IPS-NIHi7 (cell line): Measurements from ENCODE around the gene NFIL3.
"Not testable (repeated sequence)": the region's sequence is repeated elsewhere in the genome, so short reads cannot be mapped to it uniquely, and the experiment has no call there.

Source experiments
- DNase-seq: peaks from one replicate; pipeline ENCODE4 v3.0.0; 2012; ENCODE audit warnings: mixed read lengths; ENCODE audit errors: extremely low spot score

NFIL3 gene

GRCh38 chr9:91395553-91396471 is 27.8 kb downstream of the NFIL3 start:
- no peak for DNase-seq

- no peak for DNase-seq
These were observed 28.5 kb downstream of the NFIL3 start for GRCh38 chr9:91395106-91395552.

- no peak for DNase-seq
These were observed 29.8 kb downstream of the NFIL3 start for GRCh38 chr9:91393826-91394225.

- no peak for DNase-seq
These were observed 31.2 kb downstream of the NFIL3 start for GRCh38 chr9:91392435-91392834.

- DNase-seq = no peak
These were observed 31.8 kb downstream of the NFIL3 start for GRCh38 chr9:91391818-91392217.

GRCh38 chr9:91391412-91391811 is 32.2 kb downstream of the NFIL3 start:
- DNase-seq = no peak

GRCh38 chr9:91389686-91390085 is 33.9 kb downstream of the NFIL3 start:
- DNase-seq = not testable (repeated sequence)

- no peak for DNase-seq
These were observed 36.9 kb downstream of the NFIL3 start for GRCh38 chr9:91386765-91387164.

- DNase-seq = no peak
These were observed 38.7 kb downstream of the NFIL3 start for GRCh38 chr9:91384954-91385353.

GRCh38 chr9:91383577-91383976 is 40.1 kb downstream of the NFIL3 start:
- no peak for DNase-seq

GRCh38 chr9:91382298-91382697 is 41.3 kb downstream of the NFIL3 start:
- no peak for DNase-seq

GRCh38 chr9:91379426-91379825 is 44.2 kb downstream of the NFIL3 start:
- DNase-seq = no peak

- no peak for DNase-seq
These were observed 44.9 kb downstream of the NFIL3 start for GRCh38 chr9:91378695-91379127.

GRCh38 chr9:91378054-91378453 is 45.6 kb downstream of the NFIL3 start:
- DNase-seq = not testable (repeated sequence)

- no peak for DNase-seq
These were observed 47.4 kb downstream of the NFIL3 start for GRCh38 chr9:91376239-91376638.

GRCh38 chr9:91374939-91375338 is 48.7 kb downstream of the NFIL3 start:
- DNase-seq = no peak

GRCh38 chr9:91371894-91372293 is 51.7 kb downstream of the NFIL3 start:
- DNase-seq = no peak

- not testable (repeated sequence) for DNase-seq
These were observed 53.6 kb downstream of the NFIL3 start for GRCh38 chr9:91370006-91370405.

GRCh38 chr9:91364702-91365101 is 58.9 kb downstream of the NFIL3 start:
- DNase-seq = no peak

- no peak for DNase-seq
These were observed 59.6 kb downstream of the NFIL3 start for GRCh38 chr9:91364005-91364404.

GRCh38 chr9:91362051-91362611 is 61.5 kb downstream of the NFIL3 start:
- DNase-seq = no peak

GRCh38 chr9:91361291-91362050 is 62.2 kb downstream of the NFIL3 start, which contains the start of gene AUH:
AUH (minus strand) TSS chr9:91361918; CDS start chr9:91361889, 29 bp downstream.
- DNase-seq = peak; percentile 98
